LHCN-M2 (cell line): ENCODE results near the gene SNX5. TPM values are rescaled to one million over a fixed set of nuclear protein-coding genes. Genes with fewer than 3 reads are reported as not detected.

ENCODE experiments used
- DNase-seq: peaks from one replicate; pipeline ENCODE4 v3.0.0-alpha.2; 2012; ENCODE audit warnings: low read depth
- total RNA-seq: library from RNA; depleted of rRNA; stranded (reverse); fragments of >200 nt; gene quantifications from 2 replicates; pipeline ENCODE4 v1.2.3, GENCODE V29; 2014

SNX5 gene
- total RNA-seq, 1 experiment from 2014 or later: 116 TPM

- DNase-seq: no peak
These were observed 52.1 kb downstream of the SNX5 start for GRCh38 chr20:17916433-17916891.

- DNase-seq: no peak
These were observed 53.6 kb downstream of the SNX5 start for GRCh38 chr20:17914957-17915356.

- no peak for DNase-seq
These were observed 55.7 kb downstream of the SNX5 start for GRCh38 chr20:17912916-17913315.

- DNase-seq: no peak
These were observed 56.7 kb downstream of the SNX5 start for GRCh38 chr20:17911927-17912326.

- peak; percentile 71 for DNase-seq
These were observed 57.7 kb downstream of the SNX5 start for GRCh38 chr20:17910828-17911294.

- no peak for DNase-seq
These were observed 58.7 kb downstream of the SNX5 start for GRCh38 chr20:17909869-17910321.

GRCh38 chr20:17905544-17905943, 63.0 kb downstream of the SNX5 start:
- no peak for DNase-seq

GRCh38 chr20:17904027-17904426, 64.6 kb downstream of the SNX5 start:
- no peak for DNase-seq

GRCh38 chr20:17902531-17903083, 66.0 kb downstream of the SNX5 start:
- no peak for DNase-seq

- DNase-seq: no peak
These were observed 66.6 kb downstream of the SNX5 start for GRCh38 chr20:17901971-17902370.

- peak; percentile 64 for DNase-seq
These were observed 70.0 kb downstream of the SNX5 start for GRCh38 chr20:17898548-17898994.

- DNase-seq: no peak
These were observed 70.9 kb downstream of the SNX5 start for GRCh38 chr20:17897566-17898307.

GRCh38 chr20:17896771-17897369, 71.7 kb downstream of the SNX5 start:
- DNase-seq: peak; percentile 19

GRCh38 chr20:17896193-17896723, 72.3 kb downstream of the SNX5 start:
- DNase-seq: no peak

- DNase-seq: peak; percentile 24
These were observed 72.9 kb downstream of the SNX5 start for GRCh38 chr20:17895641-17896171.

- DNase-seq: no peak
These were observed 75.1 kb downstream of the SNX5 start for GRCh38 chr20:17893445-17893844.

GRCh38 chr20:17892189-17892938, 76.2 kb downstream of the SNX5 start:
- DNase-seq: no peak
